GM08714 (cell line): Measurements from ENCODE around the gene OXCT2.

ENCODE experiments used
- H3K4me3 ChIP-seq: fragments of 200-500 bp; sonication (Bioruptor generic); 2 replicates; pipeline ENCODE4 v1.5.1; 2014; ENCODE audit warnings: mild to moderate bottlenecking, low read length, inconsistent platforms
- ZNF274 ChIP-seq: IDR thresholded peaks from 2 replicates; pipeline ENCODE4 v1.6.1; 2012; ENCODE audit warnings: mild to moderate bottlenecking, low read depth, low read length

Gene OXCT2

DNA sequence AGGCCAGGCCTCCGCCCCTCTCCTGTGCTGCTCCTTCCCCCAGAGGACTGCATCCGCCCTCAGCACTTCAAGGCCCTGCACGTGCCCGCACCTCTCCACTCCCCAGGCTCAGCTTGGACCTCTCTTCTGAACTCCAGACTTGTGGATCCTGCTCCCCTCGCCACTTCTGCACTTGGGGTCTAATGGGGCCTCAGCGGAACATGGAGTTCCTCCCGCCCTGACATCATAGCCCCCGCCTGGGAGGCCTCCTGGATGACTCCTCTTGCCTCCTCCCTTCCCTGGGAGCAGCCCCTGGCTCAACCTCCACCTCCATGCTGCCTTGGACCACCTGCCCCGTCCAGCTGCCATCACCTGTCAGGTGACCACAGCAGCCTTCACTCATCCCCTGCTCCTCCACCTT lies 10.1 kb downstream of the OXCT2 start:
- no peak overlapping the region for H3K4me3 ChIP-seq
- TF ChIP-seq ZNF274, result no peak

DNA sequence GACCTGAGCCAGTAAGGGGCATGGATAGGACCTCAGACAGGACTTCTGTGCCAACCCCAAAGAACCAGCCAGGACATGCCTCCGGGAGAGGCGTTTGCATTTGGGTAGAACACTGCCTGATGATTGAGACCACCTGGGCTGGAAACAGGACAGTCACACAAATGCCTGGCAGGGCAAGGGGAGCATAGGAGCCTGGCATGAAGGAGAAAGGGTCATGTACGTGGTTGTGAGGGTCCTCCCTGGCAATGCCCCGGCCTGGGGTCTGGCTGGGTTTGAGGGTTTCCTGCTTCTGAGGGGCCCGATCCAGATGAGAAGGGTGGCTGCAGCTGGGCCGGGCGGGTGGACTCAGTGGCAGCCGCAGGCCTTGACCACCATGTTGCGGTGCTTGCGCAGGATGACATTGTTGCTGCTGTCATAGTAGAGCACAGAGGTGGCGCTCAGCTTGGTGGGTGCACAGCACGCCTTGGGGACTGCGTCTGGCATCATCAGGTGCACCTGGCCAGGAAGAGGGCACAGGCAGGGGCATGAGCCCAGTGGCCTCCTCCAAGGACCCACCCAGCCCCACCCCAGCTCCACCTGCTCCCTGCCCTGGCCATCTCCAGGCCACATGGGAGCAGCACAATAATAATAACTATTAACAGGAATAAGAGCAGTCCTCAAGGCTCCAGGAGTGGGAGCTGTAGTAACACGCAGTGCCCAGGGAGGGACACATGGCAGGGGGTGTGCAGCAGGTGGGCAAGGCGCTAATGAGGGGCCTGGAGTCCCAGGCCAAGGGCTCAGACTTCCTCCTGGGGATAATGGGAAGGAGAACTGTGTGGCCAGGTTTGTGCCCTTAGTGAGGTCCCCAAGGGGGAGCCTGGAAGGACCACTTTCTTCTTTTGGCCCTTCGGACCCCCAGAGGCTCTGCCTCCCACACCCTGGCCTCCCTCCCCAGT lies 10.8 kb downstream of the OXCT2 start:
- H3K4me3 ChIP-seq, result no peak overlapping the region
- no peak for TF ChIP-seq ZNF274

DNA sequence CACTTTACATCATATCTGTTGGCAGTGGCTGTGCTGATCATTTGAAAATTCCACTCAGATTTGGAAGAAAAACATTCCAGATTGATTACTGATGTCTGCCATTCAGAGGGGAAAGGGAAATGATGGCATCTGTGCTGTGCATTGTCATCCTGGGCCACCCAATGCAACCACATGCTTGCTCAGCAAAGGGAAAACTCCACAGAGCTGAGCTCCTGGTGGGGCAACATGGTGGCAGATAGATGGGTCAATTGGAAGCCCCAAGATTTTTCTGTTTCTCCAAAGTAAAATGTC lies 11.8 kb downstream of the OXCT2 start:
- no peak for TF ChIP-seq ZNF274
- no peak overlapping the region for H3K4me3 ChIP-seq

DNA sequence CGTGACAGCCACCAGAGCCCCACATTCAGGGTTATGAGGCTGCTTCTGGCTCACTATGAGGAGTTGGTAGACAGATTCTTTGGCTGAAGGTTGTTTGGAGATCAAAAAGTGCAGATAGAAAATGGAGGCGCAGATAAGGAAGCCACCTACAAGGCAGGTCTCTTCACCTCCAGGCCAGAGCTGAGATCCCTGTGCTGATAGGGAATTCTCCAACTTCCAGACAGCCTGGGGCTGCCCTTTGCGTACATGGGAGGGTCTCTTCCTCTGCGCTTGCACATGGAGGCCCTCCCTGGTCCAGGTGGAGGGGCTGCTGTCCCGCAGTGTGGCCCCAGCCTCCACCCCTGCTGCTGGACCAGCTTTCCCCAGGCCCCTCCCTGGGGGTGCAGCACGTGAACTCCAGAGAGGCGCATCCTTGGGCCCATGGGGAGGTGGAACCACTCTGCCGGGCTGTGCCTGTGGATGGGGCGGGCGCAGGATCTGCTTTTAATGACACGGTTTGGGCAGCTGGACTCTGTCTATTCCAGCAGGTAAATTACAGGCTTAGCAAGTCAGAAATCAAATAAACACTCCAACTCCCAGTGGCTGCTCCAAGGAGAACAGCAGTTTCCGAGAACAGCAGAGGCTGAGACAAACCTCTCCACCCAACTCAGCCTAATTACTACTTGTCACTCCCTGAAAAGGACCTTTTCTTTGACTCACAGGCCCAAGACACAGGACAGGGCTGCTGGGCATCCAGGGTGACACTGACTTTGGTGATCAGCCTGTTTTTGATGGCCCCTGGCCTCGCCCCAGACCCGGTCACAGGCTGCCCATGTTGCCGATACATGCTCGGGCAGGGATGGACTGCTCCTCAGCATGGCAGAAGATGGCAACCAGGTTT lies 12.4 kb downstream of the OXCT2 start:
- no peak for TF ChIP-seq ZNF274
- no peak overlapping the region for H3K4me3 ChIP-seq

DNA sequence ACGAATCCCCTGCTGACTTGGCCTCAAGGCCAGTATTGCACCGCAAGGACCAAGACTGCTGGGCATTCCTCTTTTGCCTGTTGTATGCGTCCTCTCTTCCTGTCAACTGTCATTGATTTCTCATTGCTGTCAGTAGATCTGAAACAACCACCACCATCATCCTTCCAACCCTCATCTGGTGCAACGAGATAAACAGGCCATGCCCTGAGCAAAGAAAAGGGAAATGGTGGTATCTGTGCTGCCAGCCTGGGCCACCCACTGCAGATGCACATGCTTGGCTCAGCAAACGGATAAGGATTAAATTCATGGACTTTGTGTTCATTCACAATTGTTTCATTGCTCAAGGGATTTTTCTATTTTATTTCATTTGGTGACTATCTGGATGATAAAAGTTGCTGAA lies 13.6 kb downstream of the OXCT2 start:
- H3K4me3 ChIP-seq, result no peak overlapping the region

DNA sequence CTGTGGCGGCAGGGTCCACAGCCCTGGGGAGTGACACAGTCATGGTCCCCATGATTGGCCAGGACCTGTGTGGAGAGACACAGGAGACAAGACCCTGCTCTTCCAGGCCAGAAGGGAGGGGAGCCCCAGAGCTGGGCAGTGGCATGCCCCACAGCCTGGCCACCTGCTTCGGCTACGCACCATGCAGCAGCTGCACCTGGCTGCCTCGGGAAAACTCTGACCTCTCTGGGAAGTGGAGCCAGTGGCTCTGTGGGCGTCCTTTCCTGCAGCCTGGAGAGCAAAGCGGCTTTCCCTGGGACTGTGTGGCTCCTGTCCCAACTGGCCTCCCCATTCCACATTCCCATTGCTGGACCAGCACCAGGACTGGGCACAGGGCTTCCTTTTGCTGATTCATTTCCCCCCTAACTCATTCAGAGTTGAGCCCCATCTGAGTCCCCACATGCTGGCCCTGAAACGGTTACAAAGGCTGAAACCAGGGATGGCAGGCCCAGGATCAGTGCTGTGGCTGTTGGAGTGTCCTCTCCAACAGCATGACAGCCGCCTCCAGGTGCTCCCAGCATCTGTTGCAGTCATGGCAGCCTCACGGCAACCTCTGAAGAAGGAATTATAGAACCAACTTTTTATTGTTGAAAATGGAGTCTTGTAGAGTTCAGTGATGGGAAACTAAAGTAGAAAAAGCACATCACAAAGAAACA lies 15.0 kb downstream of the OXCT2 start:
- no peak overlapping the region for H3K4me3 ChIP-seq
- TF ChIP-seq ZNF274, result no peak

More for the DNA sequence above, 13.6 kb downstream of the OXCT2 start:
- TF ChIP-seq ZNF274, result no peak

DNA sequence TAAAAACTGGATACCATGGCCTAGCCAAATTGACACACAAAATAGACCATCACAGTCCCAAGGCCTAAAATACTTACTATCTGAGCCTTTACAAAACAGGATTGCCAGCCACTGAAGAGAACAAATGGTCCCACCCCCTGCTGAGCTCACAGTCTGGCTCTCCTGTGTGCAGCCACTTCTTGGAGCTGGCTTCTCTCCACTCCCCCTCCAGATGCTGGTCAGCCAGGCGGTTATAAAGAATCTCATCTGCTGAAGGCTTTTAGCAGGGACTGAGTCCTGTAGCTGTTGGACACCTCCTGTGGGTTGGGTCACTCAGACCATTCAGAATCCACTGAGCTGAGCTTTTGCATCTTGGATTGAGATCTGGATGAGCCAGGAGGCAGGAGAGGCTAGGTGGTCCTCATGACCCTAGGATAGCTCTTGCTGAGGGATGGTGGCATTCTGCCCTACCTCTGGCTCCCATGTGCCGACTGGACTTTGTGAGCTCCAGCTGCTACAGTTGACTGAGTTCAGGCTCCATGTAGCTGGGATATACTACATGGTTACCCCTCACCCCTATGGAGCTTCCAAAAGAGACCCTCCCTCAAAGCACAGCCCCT lies 16.1 kb downstream of the OXCT2 start:
- H3K4me3 ChIP-seq, result no peak overlapping the region
- TF ChIP-seq ZNF274, result no peak

DNA sequence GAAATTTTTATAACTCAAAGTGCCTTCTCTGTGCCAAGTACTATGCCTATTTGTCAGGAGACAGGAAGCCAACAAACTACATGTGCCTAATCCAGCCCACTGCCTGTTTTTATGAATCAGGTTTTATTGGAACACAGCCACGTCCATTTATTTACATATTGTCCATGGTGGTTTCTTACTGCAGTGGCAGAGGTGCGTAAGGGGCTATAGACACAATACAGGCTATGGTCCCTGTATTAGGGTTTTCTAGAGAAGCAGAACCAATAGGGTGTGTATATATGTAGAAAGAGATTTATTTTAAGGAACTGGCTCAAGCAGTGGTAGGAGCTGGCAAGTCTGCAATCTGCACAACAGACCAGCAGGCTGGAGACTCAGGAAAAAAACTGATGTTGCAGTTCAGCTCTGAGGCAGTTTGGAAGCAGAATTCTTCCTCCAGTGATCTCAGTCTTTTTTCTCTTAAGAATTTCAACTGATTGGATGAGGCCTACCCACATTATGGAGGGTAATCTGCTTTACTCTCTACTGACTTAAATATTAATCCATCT lies 17.1 kb downstream of the OXCT2 start:
- H3K4me3 ChIP-seq, result no peak overlapping the region
- no peak for TF ChIP-seq ZNF274

DNA sequence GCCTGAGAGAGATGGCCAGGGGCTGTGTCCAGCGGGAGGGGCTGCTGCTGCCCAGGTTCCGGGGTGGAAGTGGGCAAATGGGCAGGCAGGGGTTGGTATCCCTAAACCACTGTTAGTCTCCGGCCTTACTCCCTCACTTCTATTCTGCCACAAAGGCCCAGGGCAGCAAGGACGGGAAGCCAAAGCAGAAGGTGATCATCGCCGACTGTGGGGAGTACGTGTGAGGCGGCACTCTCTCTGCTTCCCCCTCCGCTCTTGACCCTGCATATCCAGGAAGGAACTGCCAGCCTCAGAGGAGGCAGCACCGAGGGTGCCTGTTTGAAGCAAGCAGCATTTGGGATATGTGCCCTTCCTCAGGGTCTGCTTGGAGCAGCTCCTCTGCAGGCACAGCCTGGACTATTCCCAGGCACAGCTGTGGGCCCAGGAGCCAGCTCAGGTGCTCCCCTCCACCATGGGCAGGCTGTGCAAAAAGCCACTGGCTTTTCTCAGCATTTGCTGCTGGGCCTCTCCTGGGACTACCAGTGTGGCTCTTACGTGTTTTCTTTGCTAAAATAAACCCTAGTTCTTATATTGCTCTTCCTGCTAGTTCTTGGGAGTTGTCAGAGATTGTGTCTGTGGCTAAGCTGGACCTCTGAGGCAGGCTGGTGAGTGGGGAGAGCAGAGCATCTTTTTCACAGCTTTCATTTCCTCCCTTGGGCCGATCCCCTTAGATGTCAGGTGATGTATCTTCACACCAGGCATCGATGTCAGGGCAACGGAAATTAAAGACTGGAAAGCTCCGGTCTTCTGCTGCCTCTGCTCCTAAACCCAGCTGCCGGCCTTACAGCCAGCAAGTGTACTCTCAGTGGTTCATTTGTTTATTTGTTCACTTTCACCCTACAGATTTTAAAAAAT lies 17.8 kb downstream of the OXCT2 start:
- H3K4me3 ChIP-seq, result no peak overlapping the region
- TF ChIP-seq ZNF274, result no peak

DNA sequence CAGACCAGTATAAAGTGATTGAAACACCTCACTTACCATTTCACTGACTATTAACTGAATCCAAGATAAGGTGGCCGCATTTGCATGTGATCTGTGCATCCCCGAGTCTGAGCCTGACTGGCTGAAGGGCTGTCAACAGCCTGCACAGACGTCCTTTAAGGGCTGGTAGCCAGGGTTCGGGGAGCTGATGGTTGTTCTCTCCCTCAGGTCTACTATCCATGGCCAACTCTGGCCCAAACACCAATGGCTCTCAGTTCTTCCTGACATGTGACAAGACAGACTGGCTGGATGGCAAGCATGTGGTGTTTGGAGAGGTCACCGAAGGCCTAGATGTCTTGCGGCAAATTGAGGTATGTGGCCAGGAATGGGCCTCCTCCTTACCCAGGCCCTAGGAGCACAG lies 18.4 kb downstream of the OXCT2 start:
- no peak overlapping the region for H3K4me3 ChIP-seq
- TF ChIP-seq ZNF274, result no peak

DNA sequence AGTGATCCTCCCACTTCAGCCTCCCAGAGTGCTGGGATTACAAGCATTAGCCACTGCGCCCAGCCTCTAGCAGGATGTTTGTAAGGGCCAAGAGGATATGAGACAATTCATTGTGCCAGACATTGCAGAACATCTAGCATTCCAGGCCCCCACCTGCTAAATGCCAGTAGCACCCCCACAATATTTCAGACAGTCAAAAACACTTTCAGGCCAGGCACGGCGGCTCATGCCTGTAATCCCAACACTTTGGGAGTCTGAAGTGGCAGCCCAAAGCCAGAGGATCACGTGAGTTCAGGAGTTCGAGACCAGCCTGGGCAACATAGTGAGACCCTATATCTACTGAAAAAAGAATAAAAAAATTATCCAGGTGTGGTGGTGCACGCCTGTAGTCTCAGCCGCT lies 19.6 kb downstream of the OXCT2 start:
- no peak for TF ChIP-seq ZNF274

DNA sequence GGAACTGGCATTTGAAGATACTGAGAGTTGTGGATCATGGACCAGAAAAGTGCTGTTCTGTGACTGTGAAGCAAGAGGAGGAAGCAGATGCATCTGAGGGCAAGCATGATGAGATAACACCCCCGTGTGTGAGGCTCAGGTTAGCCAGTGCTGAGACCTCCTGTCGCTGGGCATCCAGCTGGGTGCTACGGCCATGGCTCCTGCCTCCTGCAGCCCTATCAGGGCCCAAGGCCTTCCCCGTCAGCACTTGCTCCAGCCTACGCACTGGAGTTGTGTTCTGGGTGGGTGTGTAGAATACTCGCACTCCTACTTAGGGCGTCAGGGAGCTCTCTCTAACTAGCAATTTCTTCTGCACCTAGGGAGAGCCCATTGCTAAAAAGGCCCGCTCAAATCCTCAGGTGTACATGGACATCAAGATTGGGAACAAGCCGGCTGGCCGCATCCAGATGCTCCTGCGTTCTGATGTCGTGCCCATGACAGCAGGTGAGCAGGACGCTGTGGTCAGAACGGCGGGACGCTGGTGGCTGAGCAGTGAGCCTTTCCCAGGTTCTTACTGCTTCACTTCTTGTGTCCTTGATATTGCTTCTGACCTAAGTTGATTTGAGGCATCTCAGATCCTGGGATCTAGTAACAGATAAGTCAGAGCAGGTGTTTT lies 26.0 kb downstream of the OXCT2 start:
- no peak overlapping the region for H3K4me3 ChIP-seq
- no peak for TF ChIP-seq ZNF274

More for the DNA sequence above, 19.6 kb downstream of the OXCT2 start:
- no peak overlapping the region for H3K4me3 ChIP-seq

DNA sequence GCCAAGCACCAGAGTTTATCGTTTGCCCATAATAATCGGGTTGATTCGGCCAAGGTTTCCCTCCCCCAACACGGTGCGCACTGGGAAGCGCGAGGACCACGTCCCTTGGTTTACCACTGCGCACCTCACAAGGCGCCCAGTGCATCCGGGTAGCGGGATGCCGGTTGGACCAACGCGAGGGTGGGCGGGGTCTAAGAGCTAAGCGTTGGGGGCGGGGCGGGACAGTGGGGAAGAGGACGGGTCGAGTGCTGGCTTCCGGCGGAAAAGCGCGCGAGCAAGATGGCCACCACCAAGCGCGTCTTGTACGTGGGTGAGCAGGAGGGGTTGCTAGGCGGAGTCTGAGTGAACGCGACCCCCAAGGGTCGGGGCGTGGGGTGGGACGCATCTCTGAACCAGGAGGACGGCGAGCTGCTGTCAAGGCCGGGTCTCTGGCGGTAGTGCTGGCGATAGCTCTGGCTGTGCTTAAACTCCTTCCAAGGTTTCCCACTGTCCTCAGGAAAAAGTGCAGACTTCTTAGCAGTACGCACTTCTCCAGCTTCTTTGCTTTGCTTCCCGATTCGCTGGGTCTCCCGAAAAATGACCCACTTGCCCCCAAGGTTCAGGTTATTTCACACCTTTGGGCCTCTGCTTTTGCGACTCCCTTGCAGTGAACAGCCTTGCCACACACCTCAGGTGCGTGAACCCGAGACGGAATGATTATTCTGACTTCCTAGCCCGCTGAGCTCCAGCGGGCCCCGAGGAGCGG lies 32.4 kb downstream of the OXCT2 start, which contains the start of gene PPIE:
PPIE (plus strand) TSS at position 261 of the 745 bp plus-strand sequence; CDS start at position 280, 19 bp downstream.
- H3K4me3 ChIP-seq, result peak within 1 kb of the TSS; percentile 93
- TF ChIP-seq ZNF274, result no peak
